ENCODE measurements around the gene ST7.
"Not testable (repeated sequence)": the region's sequence is repeated elsewhere in the genome, so short reads cannot be mapped to it uniquely, and the experiment has no call there.

ST7 gene

DNA sequence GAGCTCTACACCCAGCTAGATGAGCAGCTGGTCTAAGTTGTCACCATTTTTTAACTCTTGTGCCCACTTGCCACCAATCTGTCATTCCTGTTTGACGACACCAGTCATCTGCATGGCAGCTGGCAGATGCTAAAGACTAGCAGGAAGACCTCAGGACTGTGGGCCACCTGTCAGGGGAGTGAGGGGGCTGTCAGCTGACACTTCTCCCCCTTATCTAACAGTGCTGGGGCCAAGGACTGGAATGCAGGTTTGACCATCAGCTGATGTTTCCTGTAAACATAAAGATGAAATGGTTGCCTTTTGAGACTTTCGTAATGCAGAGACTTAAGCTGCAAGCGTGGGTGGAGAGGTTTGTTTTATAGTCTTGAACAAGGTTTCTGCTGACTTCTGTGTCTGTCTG is 276.0 kb downstream of the ST7 start:
- no peak for TF ChIP-seq ZNF274 (IDR thresholded peaks at IDR 0.05; ENCODE audit: low read depth, low read length)
- H3K4me3 ChIP-seq (ENCODE audit: low read length) = no peak overlapping the region

DNA sequence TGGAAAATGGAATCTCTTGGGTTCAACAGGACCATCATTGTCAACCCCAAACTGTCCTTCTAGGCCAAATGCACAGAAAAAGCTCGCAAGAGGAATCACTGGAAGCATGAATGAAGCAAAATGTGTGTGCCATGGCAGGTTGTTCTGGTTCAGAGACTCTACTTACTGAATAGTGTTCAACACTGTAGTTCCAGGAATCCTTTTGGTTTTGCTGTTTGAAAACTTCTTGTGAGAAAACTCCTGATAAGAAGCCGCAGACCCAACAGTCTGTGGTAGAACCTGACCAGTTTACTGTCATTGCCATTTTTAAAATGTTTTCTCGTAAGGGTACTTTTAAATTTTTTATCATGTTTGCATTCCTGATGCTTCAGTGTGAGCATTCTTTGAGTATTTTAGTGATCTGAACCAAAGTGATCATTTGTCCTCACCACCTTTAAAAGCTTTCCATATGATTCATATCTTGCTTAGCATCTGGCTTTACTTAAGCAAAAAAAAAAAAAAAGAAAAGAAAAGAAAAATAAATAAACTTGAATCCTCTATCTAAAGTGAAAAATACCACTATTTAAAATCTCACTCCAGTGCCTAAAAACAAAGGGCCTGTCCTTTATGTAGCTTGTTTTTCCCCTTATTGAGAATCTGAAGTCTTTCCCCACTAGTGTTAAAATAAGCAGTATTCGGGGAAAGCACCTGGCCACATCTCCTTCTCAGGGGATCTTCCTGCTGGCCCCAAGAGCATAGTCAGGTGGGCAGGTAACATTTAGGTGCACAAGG is 277.2 kb downstream of the ST7 start:
- no peak for TF ChIP-seq ZNF274 (IDR thresholded peaks at IDR 0.05; ENCODE audit: low read depth, low read length)

DNA sequence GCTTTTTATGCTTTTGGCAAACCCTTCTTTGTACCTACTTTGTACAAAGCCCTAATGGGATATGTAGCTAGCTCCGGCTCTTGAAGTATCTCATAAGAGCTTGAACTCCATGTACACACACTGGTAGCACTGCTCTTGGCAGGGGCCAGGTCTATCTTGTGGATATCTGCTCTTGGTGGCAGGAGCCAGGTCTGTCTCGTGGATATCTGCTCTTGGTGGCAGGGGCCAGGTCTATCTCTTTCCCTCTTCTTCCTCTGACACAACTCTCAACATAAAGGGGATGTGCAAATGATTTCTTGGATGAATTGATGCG is 277.7 kb downstream of the ST7 start:
- H3K4me3 ChIP-seq (ENCODE audit: low read length) = no peak overlapping the region

More for the DNA sequence above, 277.2 kb downstream of the ST7 start:
- no peak overlapping the region for H3K4me3 ChIP-seq (ENCODE audit: low read length)

DNA sequence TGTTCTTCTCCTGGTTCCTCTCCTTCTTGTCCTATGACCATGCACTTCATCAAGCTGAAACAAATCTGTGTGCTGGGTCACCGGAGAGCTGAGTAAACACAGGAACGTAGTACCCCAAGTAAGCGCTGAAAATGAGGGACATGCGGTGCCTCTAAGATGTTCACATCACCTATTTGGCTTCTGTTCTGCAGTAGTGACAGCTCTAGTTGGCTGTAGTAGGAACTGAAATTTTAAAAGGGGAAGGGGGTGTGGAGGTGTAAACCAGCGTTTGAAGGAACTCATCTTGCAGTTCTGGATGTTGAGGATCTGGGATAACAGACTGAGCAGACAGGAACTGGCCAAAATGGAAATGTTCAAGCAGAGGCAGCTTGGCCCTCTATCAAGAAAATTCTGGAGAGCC is 284.3 kb downstream of the ST7 start:
- H3K4me3 ChIP-seq (ENCODE audit: low read length) = no peak overlapping the region
- no peak for TF ChIP-seq ZNF274 (IDR thresholded peaks at IDR 0.05; ENCODE audit: low read depth, low read length)

More for the DNA sequence above, 277.7 kb downstream of the ST7 start:
- no peak for TF ChIP-seq ZNF274 (IDR thresholded peaks at IDR 0.05; ENCODE audit: low read depth, low read length)

DNA sequence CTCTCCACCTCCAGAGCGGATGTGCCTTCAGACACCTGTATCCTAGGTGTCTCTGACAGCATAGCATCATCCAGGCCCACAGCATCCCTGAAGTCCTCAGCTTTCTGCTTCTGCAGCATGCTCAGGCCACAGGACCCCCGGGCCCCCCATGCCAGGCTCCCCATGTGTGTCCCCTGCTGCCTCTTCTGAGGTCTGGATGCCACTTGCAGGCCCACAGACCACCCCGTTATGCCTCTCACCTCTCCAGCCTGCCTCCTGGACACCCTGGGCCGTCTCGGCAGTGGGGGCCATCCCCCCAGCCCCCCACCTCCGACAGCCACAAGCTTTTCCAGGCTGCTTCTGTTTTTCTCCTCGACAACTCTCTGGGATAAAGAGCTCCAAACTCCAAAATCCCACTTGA is 285.2 kb downstream of the ST7 start:
- no peak for TF ChIP-seq ZNF274 (IDR thresholded peaks at IDR 0.05; ENCODE audit: low read depth, low read length)
- H3K4me3 ChIP-seq (ENCODE audit: low read length) = no peak overlapping the region

DNA sequence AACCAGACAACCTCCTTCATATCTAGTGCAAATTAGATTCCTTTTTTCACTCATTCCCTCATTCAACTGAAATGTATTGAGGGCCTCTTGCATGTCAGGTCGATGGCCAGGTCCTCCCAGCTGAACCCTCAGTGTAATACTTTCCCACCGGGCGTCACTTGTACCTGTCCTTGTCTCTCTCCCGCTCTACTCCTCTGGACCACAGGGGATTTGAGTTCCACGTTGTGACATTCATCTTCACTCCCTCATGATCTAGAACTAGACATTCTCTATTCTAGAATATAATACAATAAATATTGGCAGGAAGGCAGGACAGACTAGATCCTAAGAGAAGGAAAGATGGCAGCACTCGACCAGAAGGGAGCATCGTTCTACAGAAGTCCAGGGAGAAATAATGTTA is 285.6 kb downstream of the ST7 start:
- H3K4me3 ChIP-seq (ENCODE audit: low read length) = no peak overlapping the region
- TF ChIP-seq ZNF274 (IDR thresholded peaks at IDR 0.05; ENCODE audit: low read depth, low read length) = no peak

DNA sequence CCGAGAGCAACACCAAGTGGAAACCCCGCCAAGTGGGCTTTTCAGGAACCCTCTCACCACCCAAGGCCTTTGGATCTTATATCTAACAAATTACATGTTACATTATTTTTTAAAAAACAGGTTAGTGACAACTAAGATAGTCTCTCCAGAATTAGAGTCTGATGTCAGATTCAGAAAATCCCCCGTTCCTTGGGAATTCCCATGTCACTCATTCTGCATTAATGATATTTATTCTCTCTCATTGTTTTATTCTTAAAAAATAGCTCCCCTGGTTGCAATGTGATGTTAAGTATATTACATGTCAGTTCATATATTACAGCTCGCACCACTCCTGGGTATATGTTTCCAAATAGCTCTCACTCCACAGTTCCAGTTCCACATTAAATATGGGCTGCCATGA is 287.8 kb downstream of the ST7 start:
- no peak overlapping the region for H3K4me3 ChIP-seq (ENCODE audit: low read length)
- no peak for TF ChIP-seq ZNF274 (IDR thresholded peaks at IDR 0.05; ENCODE audit: low read depth, low read length)

DNA sequence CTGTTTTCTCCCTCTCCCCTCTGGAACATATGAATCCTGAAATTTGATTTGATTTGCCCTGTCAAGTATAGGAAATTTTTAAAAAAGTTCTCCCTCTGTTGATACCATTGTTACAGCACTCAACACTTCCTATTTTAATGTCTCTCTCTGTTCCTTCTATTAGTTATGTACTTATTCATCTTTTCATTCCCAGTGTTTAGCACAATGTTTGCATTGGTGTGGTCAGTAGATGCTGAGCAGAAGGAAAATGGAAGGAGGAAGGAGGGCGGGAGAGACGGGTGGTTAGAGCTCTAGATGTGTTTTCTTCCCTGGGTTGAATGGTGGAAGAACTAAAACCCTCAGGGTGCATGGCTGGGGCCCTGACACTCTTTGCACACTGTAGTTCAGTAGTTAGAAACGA is 290.1 kb downstream of the ST7 start:
- H3K4me3 ChIP-seq (ENCODE audit: low read length) = no peak overlapping the region

DNA sequence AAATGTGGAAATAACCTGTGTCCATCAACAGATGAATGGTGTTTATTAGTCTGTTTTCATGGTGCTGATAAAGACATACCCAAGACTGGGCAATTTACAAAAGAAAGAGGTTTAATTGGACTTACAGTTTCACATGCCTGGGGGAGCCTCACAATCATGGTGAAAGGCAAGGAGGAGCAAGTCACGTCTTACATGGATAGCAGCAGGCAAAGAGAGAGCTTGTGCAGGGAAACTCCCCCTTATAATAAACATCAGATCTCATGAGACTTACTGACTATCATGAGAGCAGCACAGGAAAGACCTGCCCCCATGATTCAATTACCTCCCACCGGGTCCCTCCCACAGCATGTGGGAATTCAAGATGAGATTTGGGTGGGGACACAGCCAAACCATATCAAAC is 292.4 kb downstream of the ST7 start:
- not testable (repeated sequence) for H3K4me3 ChIP-seq (ENCODE audit: low read length)

More for the DNA sequence above, 290.1 kb downstream of the ST7 start:
- no peak for TF ChIP-seq ZNF274 (IDR thresholded peaks at IDR 0.05; ENCODE audit: low read depth, low read length)

DNA sequence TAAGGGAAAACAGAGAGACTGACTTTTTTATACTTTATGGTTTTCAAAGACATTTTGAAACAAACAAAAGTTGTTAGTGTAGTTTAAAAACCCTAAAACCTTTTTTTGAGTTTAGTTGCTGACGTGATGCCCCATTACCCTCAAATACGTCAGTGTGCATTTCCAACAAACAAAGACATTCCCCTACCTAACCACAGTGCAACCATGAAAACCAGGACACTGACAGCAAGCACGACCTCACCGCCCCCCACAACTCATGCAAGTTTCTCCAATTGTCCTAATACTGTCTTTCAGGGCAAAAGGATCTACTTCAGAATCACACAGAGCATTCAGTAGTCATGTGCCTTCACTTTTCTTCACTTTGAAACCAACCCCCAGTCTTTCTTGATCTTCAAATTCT is 294.5 kb downstream of the ST7 start:
- no peak overlapping the region for H3K4me3 ChIP-seq (ENCODE audit: low read length)
- no peak for TF ChIP-seq ZNF274 (IDR thresholded peaks at IDR 0.05; ENCODE audit: low read depth, low read length)

DNA sequence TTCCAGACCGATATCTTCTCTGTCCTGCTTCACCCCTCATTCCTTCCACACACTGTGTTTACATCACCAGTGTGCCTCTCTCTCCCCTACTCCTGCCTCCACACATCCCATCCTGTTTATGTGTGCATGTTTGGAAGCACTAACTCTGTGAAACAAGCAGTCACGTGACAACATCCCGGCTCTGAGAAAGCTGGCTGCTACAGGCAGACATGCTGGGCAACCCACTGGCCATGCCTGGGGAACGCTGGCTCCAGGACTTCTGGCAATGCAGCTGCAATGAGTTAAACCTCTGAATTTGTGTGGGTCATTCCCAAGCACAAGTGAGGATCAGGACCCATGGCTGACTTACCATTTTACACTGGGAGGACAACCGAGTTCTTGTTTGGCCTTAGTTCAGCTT is 295.5 kb downstream of the ST7 start:
- no peak overlapping the region for H3K4me3 ChIP-seq (ENCODE audit: low read length)
- TF ChIP-seq ZNF274 (IDR thresholded peaks at IDR 0.05; ENCODE audit: low read depth, low read length) = no peak

DNA sequence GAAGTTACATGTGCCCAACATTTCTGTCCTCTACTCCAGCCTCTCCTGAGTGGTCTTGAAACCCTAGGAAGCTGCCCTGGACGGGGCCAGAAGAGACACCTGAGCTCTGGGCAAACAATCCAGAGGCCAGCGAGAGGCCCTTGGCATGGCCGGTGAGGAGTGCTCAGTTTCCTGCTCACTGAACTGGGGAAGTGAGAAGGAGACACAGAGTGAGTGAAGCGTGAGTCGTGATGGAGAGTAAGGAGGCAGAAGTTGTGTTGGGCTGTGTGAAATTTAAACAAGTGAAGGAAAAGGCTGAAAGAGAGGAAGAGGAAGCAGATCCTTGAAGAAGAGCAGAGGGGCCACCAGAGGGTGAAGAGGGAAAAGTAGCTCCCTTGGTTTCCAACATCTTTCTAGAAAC is 296.4 kb downstream of the ST7 start:
- no peak overlapping the region for H3K4me3 ChIP-seq (ENCODE audit: low read length)
- no peak for TF ChIP-seq ZNF274 (IDR thresholded peaks at IDR 0.05; ENCODE audit: low read depth, low read length)

DNA sequence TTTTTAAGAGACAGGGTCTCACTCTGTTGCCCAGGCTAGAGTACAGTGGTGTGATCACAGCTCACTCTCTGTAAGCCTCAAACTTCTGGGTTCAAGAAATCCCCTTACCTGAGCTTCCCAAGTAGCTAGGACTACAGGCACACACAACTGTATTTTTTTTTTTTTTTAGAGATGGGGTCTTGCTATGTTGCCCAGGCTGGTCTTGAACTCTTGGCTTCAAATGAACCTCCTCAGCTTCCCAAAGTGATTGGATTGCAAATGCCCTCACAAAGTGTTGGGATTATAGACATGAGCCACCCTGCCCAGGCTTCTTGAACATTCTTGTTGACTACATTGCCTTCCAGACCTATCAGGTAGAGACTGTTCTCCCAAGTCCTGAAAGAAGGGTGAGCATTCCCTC is 296.9 kb downstream of the ST7 start:
- H3K4me3 ChIP-seq (ENCODE audit: low read length) = no peak overlapping the region
- no peak for TF ChIP-seq ZNF274 (IDR thresholded peaks at IDR 0.05; ENCODE audit: low read depth, low read length)

DNA sequence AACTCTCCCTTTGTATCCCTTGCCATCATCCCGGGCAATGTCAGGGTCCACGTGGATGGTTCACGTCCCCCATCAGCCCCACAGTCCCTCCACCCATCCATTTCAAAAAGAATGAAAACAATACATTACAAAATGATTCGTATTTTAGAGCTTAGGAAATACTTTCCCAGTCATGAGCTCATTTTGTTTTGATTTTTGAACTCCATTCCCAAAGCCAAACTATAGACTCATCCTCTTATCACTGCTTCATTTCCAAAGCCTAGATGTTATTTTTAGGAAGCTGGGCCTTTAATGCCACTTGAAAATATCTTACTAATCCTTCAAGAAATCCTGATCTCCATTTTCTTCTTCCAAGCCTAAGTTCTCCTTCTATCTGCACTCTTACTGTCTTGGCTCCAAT is 297.5 kb downstream of the ST7 start:
- no peak for TF ChIP-seq ZNF274 (IDR thresholded peaks at IDR 0.05; ENCODE audit: low read depth, low read length)
- H3K4me3 ChIP-seq (ENCODE audit: low read length) = no peak overlapping the region

DNA sequence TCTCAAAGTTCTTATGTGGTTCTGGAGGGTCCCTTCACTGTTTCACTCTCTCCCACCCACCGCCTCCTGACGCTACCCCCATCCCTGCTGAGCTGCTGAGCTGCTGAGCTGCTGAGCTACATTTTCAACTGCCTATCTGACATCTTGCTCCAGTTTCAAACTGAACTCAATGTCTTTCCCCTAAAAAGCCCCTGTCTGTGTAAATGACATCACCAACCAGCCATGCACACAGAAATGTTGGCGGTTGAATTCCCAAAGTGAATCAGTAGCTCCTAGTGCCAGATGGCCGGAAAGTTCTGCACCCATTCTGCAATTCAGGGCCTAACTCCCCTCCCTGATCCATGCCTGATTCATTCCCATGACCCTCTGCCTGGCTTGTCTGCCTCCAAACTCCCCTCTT is 298.4 kb downstream of the ST7 start:
- TF ChIP-seq ZNF274 (IDR thresholded peaks at IDR 0.05; ENCODE audit: low read depth, low read length) = no peak
- no peak overlapping the region for H3K4me3 ChIP-seq (ENCODE audit: low read length)

DNA sequence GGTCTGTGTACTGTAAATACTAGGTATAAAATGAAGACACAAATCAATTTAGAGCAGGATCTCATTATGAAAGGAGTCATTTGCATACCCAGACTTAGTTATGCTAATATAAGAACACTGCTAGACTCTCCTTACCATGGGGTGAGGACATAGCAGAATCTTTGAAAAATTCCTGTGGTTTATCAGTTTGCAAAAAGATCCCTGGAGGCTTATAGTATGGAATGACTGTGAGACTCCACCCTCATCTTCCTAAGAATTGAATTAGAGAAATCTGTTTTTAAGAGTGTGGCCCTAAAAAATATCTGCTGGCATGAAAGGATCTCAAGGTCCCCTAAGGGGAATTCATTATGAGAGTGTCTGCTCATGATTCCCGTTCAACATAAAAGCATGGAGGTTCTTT is 306.3 kb downstream of the ST7 start:
- H3K4me3 ChIP-seq (ENCODE audit: low read length) = no peak overlapping the region
- TF ChIP-seq ZNF274 (IDR thresholded peaks at IDR 0.05; ENCODE audit: low read depth, low read length) = no peak
